Left lung (tissue), 10 donors: ENCODE results near the gene VPS72. TPM values are rescaled to one million over a fixed set of nuclear protein-coding genes. Genes with fewer than 3 reads are reported as not detected.

Source experiments
- ATAC-seq: fragments of 200-7000 bp; cut with Tn5 transposase; one replicate; pipeline ENCODE4 v1.9.1; 2020; ENCODE audit warnings: moderate library complexity
- DNase-seq, 4 donors: peaks; one replicate each; pipeline ENCODE4 v3.0.0-alpha.2; 2013 to 2020
- H3K27ac ChIP-seq, 2 donors: fragments of 200-600 bp; sonication (generic) in 1 of 2; one replicate each; pipeline versions ENCODE4 v1.5.0 to v1.8.0; 2020 to 2021
- H3K27me3 ChIP-seq, 2 donors: fragments of 200-600 bp; sonication (generic) in 1 of 2; one replicate each; pipeline versions ENCODE4 v1.5.0 to v1.8.0; 2020 to 2021
- H3K36me3 ChIP-seq, 2 donors: fragments of 200-600 bp; sonication (generic) in 1 of 2; one replicate each; pipeline versions ENCODE4 v1.5.0 to v1.8.0; 2020 to 2021
- H3K4me1 ChIP-seq, 2 donors: fragments of 200-600 bp; one replicate each; pipeline ENCODE4 v1.8.0; 2021
- H3K4me3 ChIP-seq, 2 donors: fragments of 200-600 bp; sonication (generic) in 1 of 2; one replicate each; pipeline versions ENCODE4 v1.5.0 to v1.8.0; 2020 to 2021; ENCODE audit warnings: mild to moderate bottlenecking in 1 of 2
- H3K9me3 ChIP-seq, 2 donors: fragments of 200-600 bp; sonication (generic) in 1 of 2; one replicate each; pipeline versions ENCODE4 v1.5.0 to v1.8.0; 2020 to 2021
- intact Hi-C, 2 donors: fragments of 100-400 bp; cut with DNase I; formaldehyde crosslinking; loops; one replicate each; pipeline versions ENCODE4 v1.11.2 to v1.14.2; 2022
- polyA plus RNA-seq, 6 donors: library from polyadenylated mRNA; unstranded; fragments of 120-200 nt; gene quantifications; one replicate each; pipeline ENCODE4 v1.2.1, GENCODE V29; 2013; ENCODE audit not compliant: insufficient read length in 6 of 6
- total RNA-seq, 2 donors: library from RNA; stranded (reverse); fragmentation: NEBNext Ultra II Directional; extraction: Animal tissue kit (Norgen Biotek cat#: 25700); gene quantifications; one replicate each; pipeline ENCODE4 v1.2.1, GENCODE V29; 2021
- TF ChIP-seq, protein P1 (sequence below), 2 donors: fragments of 200-600 bp; sonication (generic) in 1 of 2; IDR thresholded peaks; one replicate each; pipeline versions ENCODE4 v1.5.0 to v1.8.0; 2021; ENCODE audit warnings: antibody characterized with exemption in 2 of 2
- donor health status: DM: no; HTN: yes; CAD: no.
- donor health status: DM: no; HTN: no; CAD: no.

Gene VPS72
- total and polyA plus RNA-seq, 8 donors, result 40.5 to 65.1 (median 62.7) TPM

DNA sequence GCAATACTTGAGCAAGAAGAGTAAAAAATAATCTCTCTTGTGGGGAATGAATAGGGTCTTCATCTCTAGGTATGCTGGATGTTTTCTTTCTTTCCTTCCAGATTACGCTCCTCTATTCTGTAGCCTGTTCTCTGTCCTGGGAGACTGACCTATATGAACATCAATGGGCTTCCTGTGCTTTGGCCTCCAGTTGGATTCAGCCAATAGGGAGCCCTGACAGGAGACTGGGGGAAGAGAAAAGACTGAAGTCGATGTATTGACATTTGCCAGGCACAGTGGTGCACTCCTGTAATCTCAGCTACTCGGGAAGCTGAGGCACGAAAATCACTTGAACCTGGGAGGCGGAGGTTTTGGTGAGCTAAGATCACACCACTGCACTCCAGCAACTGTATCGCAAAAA, 61.2 kb downstream of the VPS72 start:
- Histone ChIP-seq H3K9me3 (no peaks in the 10 kb centered on the region), H3K4me3 (no peak overlapping the region), H3K27ac (no peak overlapping the region), H3K36me3 (no peaks in the 10 kb centered on the region), H3K4me1 (peaks cover 0 to 16% of the 10 kb centered on the region in 2 donors), H3K27me3 (peaks cover 0 to 26% of the 10 kb centered on the region in 2 donors)
- TF ChIP-seq, protein P1, sequence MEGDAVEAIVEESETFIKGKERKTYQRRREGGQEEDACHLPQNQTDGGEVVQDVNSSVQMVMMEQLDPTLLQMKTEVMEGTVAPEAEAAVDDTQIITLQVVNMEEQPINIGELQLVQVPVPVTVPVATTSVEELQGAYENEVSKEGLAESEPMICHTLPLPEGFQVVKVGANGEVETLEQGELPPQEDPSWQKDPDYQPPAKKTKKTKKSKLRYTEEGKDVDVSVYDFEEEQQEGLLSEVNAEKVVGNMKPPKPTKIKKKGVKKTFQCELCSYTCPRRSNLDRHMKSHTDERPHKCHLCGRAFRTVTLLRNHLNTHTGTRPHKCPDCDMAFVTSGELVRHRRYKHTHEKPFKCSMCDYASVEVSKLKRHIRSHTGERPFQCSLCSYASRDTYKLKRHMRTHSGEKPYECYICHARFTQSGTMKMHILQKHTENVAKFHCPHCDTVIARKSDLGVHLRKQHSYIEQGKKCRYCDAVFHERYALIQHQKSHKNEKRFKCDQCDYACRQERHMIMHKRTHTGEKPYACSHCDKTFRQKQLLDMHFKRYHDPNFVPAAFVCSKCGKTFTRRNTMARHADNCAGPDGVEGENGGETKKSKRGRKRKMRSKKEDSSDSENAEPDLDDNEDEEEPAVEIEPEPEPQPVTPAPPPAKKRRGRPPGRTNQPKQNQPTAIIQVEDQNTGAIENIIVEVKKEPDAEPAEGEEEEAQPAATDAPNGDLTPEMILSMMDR (IDR thresholded peaks at IDR 0.05), result no peak
- intact Hi-C loops, result no loop called here
- no peak for ATAC-seq
- DNase-seq, result no peak

Other genes with a start within 250 kb of the VPS72 start
- 100 to 1,000 TPM; 325 to 359 TPM for gene CERS2, start 215.4 kb downstream of the VPS72 start, total RNA-seq
- gene CERS2, start 215.4 kb downstream of the VPS72 start, polyA plus RNA-seq, result 100 to 1,000 TPM; 213 to 272 (median 251) TPM
- gene ANXA9, start 207.9 kb downstream of the VPS72 start, total RNA-seq, result 1 to 10 TPM; 1.1 to 2.4 TPM
- 10 to 100 TPM in 4 of 6 donors, 1 to 10 TPM in 2; 9.8 to 11.1 (median 10.2) TPM for gene ANXA9, start 207.9 kb downstream of the VPS72 start, polyA plus RNA-seq
- gene MINDY1, start 183.3 kb downstream of the VPS72 start, total RNA-seq, result 10 to 100 TPM; 26.0 to 32.9 TPM
- 10 to 100 TPM; 42.4 to 53.8 (median 47.4) TPM for gene MINDY1, start 183.3 kb downstream of the VPS72 start, polyA plus RNA-seq
- 10 to 100 TPM; 15.1 to 18.1 TPM for gene PRUNE1, start 181.7 kb downstream of the VPS72 start, total RNA-seq
- gene PRUNE1, start 181.7 kb downstream of the VPS72 start, polyA plus RNA-seq, result 10 to 100 TPM; 38.4 to 42.7 (median 38.8) TPM
- gene BNIPL, start 153.6 kb downstream of the VPS72 start, total RNA-seq, result 1 to 10 TPM; 3.5 to 5.9 TPM
- gene BNIPL, start 153.6 kb downstream of the VPS72 start, polyA plus RNA-seq, result 10 to 100 TPM in 2 of 6 donors, 1 to 10 TPM in 4; 5.2 to 11.6 (median 9.4) TPM
- 1 to 10 TPM; 3.9 to 6.1 TPM for gene C1orf56, start 142.4 kb downstream of the VPS72 start, total RNA-seq
- gene C1orf56, start 142.4 kb downstream of the VPS72 start, polyA plus RNA-seq, result 10 to 100 TPM in 3 of 6 donors, 1 to 10 TPM in 3; 8.6 to 11.2 (median 9.9) TPM
- 100 to 1,000 TPM; 104 to 125 TPM for gene CDC42SE1, start 130.6 kb downstream of the VPS72 start, total RNA-seq
- 100 to 1,000 TPM in 5 of 6 donors, 10 to 100 TPM in 1; 99.1 to 133 (median 111) TPM for gene CDC42SE1, start 130.6 kb downstream of the VPS72 start, polyA plus RNA-seq
- 1 to 10 TPM; 1.7 to 2.9 TPM for gene MLLT11, start 129.8 kb downstream of the VPS72 start, total RNA-seq
- gene MLLT11, start 129.8 kb downstream of the VPS72 start, polyA plus RNA-seq, result 10 to 100 TPM; 20.1 to 23.0 (median 22.4) TPM
- gene GABPB2, start 119.4 kb downstream of the VPS72 start, total RNA-seq, result 10 to 100 TPM; 11.3 to 12.7 TPM
- gene GABPB2, start 119.4 kb downstream of the VPS72 start, polyA plus RNA-seq, result 10 to 100 TPM; 10.6 to 13.5 (median 13.0) TPM
- 1 to 10 TPM; 3.9 to 8.9 TPM for gene SEMA6C, start 43.6 kb downstream of the VPS72 start, total RNA-seq
- 10 to 100 TPM; 26.0 to 31.5 (median 27.7) TPM for gene SEMA6C, start 43.6 kb downstream of the VPS72 start, polyA plus RNA-seq
- gene TNFAIP8L2, start 33.5 kb downstream of the VPS72 start, total RNA-seq, result 10 to 100 TPM in 1 of 2 donors, 1 to 10 TPM in 1; 7.1 to 14.5 TPM
- 1 to 10 TPM; 2.5 to 3.3 (median 2.8) TPM for gene TNFAIP8L2, start 33.5 kb downstream of the VPS72 start, polyA plus RNA-seq
- 1 to 10 TPM; 5.8 to 8.7 TPM for gene LYSMD1, start 24.3 kb downstream of the VPS72 start, total RNA-seq
- gene LYSMD1, start 24.3 kb downstream of the VPS72 start, polyA plus RNA-seq, result 10 to 100 TPM; 15.3 to 20.4 (median 16.3) TPM
- 10 to 100 TPM; 29.7 to 35.0 TPM for gene SCNM1, start 24.1 kb downstream of the VPS72 start, total RNA-seq
- gene SCNM1, start 24.1 kb downstream of the VPS72 start, polyA plus RNA-seq, result 10 to 100 TPM; 37.9 to 42.4 (median 39.7) TPM
- gene TMOD4, start 14.2 kb downstream of the VPS72 start, total RNA-seq, result under 1 TPM in 1 of 2 donors, not detected in 1; 0.97 TPM
- gene TMOD4, start 14.2 kb downstream of the VPS72 start, polyA plus RNA-seq, result 1 to 10 TPM; 1.2 to 2.4 (median 1.8) TPM
- gene PIP5K1A, start 8.4 kb upstream of the VPS72 start, total RNA-seq, result 10 to 100 TPM; 51.2 to 55.6 TPM
- gene PIP5K1A, start 8.4 kb upstream of the VPS72 start, polyA plus RNA-seq, result 10 to 100 TPM; 62.1 to 73.3 (median 68.3) TPM
- gene PSMD4, start 64.5 kb upstream of the VPS72 start, total RNA-seq, result 100 to 1,000 TPM; 104 to 153 TPM
- gene PSMD4, start 64.5 kb upstream of the VPS72 start, polyA plus RNA-seq, result 100 to 1,000 TPM; 141 to 158 (median 149) TPM
- 10 to 100 TPM; 17.7 to 22.8 TPM for gene ZNF687, start 92.1 kb upstream of the VPS72 start, total RNA-seq
- 10 to 100 TPM; 15.1 to 21.6 (median 17.5) TPM for gene ZNF687, start 92.1 kb upstream of the VPS72 start, polyA plus RNA-seq
- gene PI4KB, start 137.2 kb upstream of the VPS72 start, total RNA-seq, result 10 to 100 TPM; 54.8 to 71.3 TPM
- gene PI4KB, start 137.2 kb upstream of the VPS72 start, polyA plus RNA-seq, result 10 to 100 TPM; 69.4 to 84.6 (median 78.3) TPM
- 10 to 100 TPM; 37.1 to 63.3 TPM for gene RFX5, start 157.1 kb upstream of the VPS72 start, total RNA-seq
- gene RFX5, start 157.1 kb upstream of the VPS72 start, polyA plus RNA-seq, result 10 to 100 TPM; 39.9 to 46.9 (median 43.7) TPM
- 100 to 1,000 TPM; 131 to 258 TPM for gene SELENBP1, start 182.5 kb upstream of the VPS72 start, total RNA-seq
- 100 to 1,000 TPM; 104 to 195 (median 143) TPM for gene SELENBP1, start 182.5 kb upstream of the VPS72 start, polyA plus RNA-seq
- 100 to 1,000 TPM; 166 to 249 TPM for gene PSMB4, start 209.4 kb upstream of the VPS72 start, total RNA-seq
- 100 to 1,000 TPM; 212 to 231 (median 219) TPM for gene PSMB4, start 209.4 kb upstream of the VPS72 start, polyA plus RNA-seq